ENCODE data around the gene SNAPC2. TPM values are rescaled to one million over a fixed set of nuclear protein-coding genes. Genes with fewer than 3 reads are reported as not detected.

The SNAPC2 gene
- total RNA-seq, 1 donor from 2014 or later: 14.4 TPM

GRCh38 chr19:7907122-7907521, 13.0 kb upstream of the SNAPC2 start:
- ChIA-PET POLR2A (interaction anchor here (0.7 to 1.5 kb wide), 2 partner anchors 13 to 64 kb away, joined by 4 to 6 read pairs; partner anchors contain the start of gene SNAPC2), CTCF (no interaction called here)
- intact Hi-C loops (cut with micrococcal nuclease): no loop called here
- Mint-ChIP-seq H3K27ac (no peak overlapping the region), H3K27me3 (no peaks in the 10 kb centered on the region), H3K9me3 (no peaks in the 10 kb centered on the region), H3K4me3 (no peak overlapping the region), H3K4me1 (peaks cover 33% of the 10 kb centered on the region), H3K36me3 (ENCODE audit: low read depth) (peaks cover 47% of the 10 kb centered on the region)
- no peak for DNase-seq
- TF ChIP-seq CTCF (IDR thresholded peaks at IDR 0.05): no peak
- ATAC-seq (ENCODE audit: low read depth): no peak

GRCh38 chr19:7907544-7907943, 12.6 kb upstream of the SNAPC2 start:
- H3K4me3 Mint-ChIP-seq: no peak overlapping the region
- CTCF ChIA-PET: no interaction called here
- H3K36me3 Mint-ChIP-seq (ENCODE audit: low read depth): peaks cover 48% of the 10 kb centered on the region
- POLR2A ChIA-PET: interaction anchor here (0.7 to 1.5 kb wide), 3 partner anchors 10 to 839 kb away, joined by 4 to 7 read pairs (median 4); partner anchors contain the start of gene SNAPC2
- TF ChIP-seq CTCF (IDR thresholded peaks at IDR 0.05): no peak
- intact Hi-C loops (cut with micrococcal nuclease): no loop called here
- no peak for ATAC-seq (ENCODE audit: low read depth)
- no peak overlapping the region for H3K27ac Mint-ChIP-seq
- DNase-seq: no peak
- no peaks in the 10 kb centered on the region for H3K27me3 Mint-ChIP-seq
- peaks cover 31% of the 10 kb centered on the region for H3K4me1 Mint-ChIP-seq
- H3K9me3 Mint-ChIP-seq: no peaks in the 10 kb centered on the region

GRCh38 chr19:7908078-7908699, 11.9 kb upstream of the SNAPC2 start:
- TF ChIP-seq CTCF (IDR thresholded peaks at IDR 0.05): no peak
- Mint-ChIP-seq H3K36me3 (ENCODE audit: low read depth) (peaks cover 53% of the 10 kb centered on the region), H3K4me1 (peaks cover 25% of the 10 kb centered on the region), H3K27me3 (no peaks in the 10 kb centered on the region), H3K27ac (no peak overlapping the region), H3K4me3 (no peak overlapping the region), H3K9me3 (no peaks in the 10 kb centered on the region)
- intact Hi-C loops (cut with micrococcal nuclease): no loop called here
- ChIA-PET POLR2A (interaction anchor here (0.7 to 1.4 kb wide), 3 partner anchors 9 to 839 kb away, joined by 4 to 7 read pairs (median 4); partner anchors contain the start of gene SNAPC2), CTCF (no interaction called here)
- DNase-seq (no peak), ATAC-seq (ENCODE audit: low read depth) (no peak)

- ChIA-PET POLR2A (interaction anchor here (0.7 to 1.4 kb wide), 3 partner anchors 8 to 104 kb away, joined by 4 to 6 read pairs (median 4); partner anchors contain the start of gene SNAPC2), CTCF (no interaction called here)
- H3K4me1 Mint-ChIP-seq: peaks cover 22% of the 10 kb centered on the region
- no peaks in the 10 kb centered on the region for H3K27me3 Mint-ChIP-seq
- DNase-seq (no peak), ATAC-seq (ENCODE audit: low read depth) (no peak)
- no peaks in the 10 kb centered on the region for H3K9me3 Mint-ChIP-seq
- H3K27ac Mint-ChIP-seq: no peak overlapping the region
- TF ChIP-seq CTCF (IDR thresholded peaks at IDR 0.05): no peak
- no peak overlapping the region for H3K4me3 Mint-ChIP-seq
- H3K36me3 Mint-ChIP-seq (ENCODE audit: low read depth): peaks cover 53% of the 10 kb centered on the region
- intact Hi-C loops (cut with micrococcal nuclease): no loop called here
Measured at GRCh38 chr19:7908742-7909461, 11.2 kb upstream of the SNAPC2 start.

- Mint-ChIP-seq H3K4me3 (no peak overlapping the region), H3K9me3 (no peaks in the 10 kb centered on the region), H3K27ac (no peak overlapping the region), H3K36me3 (ENCODE audit: low read depth) (peaks cover 50% of the 10 kb centered on the region), H3K27me3 (no peaks in the 10 kb centered on the region), H3K4me1 (peaks cover 18% of the 10 kb centered on the region)
- DNase-seq (no peak), ATAC-seq (ENCODE audit: low read depth) (no peak)
- ChIA-PET POLR2A (interaction anchor here (0.7 to 1.4 kb wide), 2 partner anchors 11 to 104 kb away, joined by 4 to 6 read pairs; partner anchors contain the start of gene SNAPC2), CTCF (no interaction called here)
- TF ChIP-seq CTCF (IDR thresholded peaks at IDR 0.05): no peak
- intact Hi-C loops (cut with micrococcal nuclease): no loop called here
Measured at GRCh38 chr19:7909471-7910067, 10.6 kb upstream of the SNAPC2 start.
